T-helper 1 cell treated with Interleukin-12 subunit alpha and Interleukin-12 subunit beta and Interleukin-4 antibody, amounts not matched to agents 30 μg/mL and 1 μg/mL, for 36 hours (primary cell): ENCODE data around the gene HHATL.

ENCODE experiments used
- H3K27ac Mint-ChIP-seq: one replicate; pipeline ENCODE4 v1.8.0; 2021; ENCODE audit warnings: mild to moderate bottlenecking, mixed read lengths
- H3K27me3 Mint-ChIP-seq: one replicate; pipeline ENCODE4 v1.8.0; 2021; ENCODE audit warnings: low read depth, mixed read lengths
- H3K36me3 Mint-ChIP-seq: one replicate; pipeline ENCODE4 v1.8.0; 2021; ENCODE audit warnings: low read depth, mixed read lengths
- H3K4me1 Mint-ChIP-seq: one replicate; pipeline ENCODE4 v1.8.0; 2021; ENCODE audit warnings: low read depth, mixed read lengths
- H3K4me3 Mint-ChIP-seq: one replicate; pipeline ENCODE4 v1.8.0; 2021; ENCODE audit warnings: mild to moderate bottlenecking, moderate library complexity, mixed read lengths
- H3K9me3 Mint-ChIP-seq: one replicate; pipeline ENCODE4 v1.8.0; 2021; ENCODE audit warnings: mixed read lengths

The HHATL gene

GRCh38 chr3:42700366-42701288 lies 2.0 kb downstream of the HHATL start:
- Mint-ChIP-seq H3K27me3 (no peaks in the 10 kb centered on the region), H3K36me3 (no peaks in the 10 kb centered on the region), H3K4me3 (no peak overlapping the region), H3K27ac (no peak overlapping the region), H3K4me1 (peaks cover 2% of the 10 kb centered on the region), H3K9me3 (no peaks in the 10 kb centered on the region)

DNA sequence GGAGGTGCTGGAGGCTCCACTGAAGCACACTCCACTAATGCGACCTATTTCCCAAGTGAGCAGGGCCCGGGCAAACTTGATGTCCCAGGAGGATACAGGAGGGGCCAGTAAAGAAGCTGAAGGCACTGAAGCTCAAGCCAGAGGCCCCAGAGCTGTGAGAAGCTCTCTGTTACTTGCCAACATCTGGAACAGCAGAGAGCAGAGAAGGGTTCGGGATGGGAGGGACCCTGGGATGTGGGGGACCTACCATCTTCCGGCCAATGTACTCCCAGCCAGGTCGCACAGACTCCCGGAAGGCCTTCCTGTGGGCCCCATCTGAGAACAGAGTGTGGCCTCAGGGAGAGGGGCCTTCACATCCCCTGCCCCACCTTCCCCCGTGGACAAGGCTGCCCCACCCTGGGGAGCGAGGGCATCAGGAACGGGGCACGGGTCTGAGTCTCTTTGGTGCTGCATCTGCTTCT lies 3.1 kb downstream of the HHATL start:
- H3K27me3 Mint-ChIP-seq = no peaks in the 10 kb centered on the region
- H3K36me3 Mint-ChIP-seq = no peaks in the 10 kb centered on the region
- peaks cover 2% of the 10 kb centered on the region for H3K4me1 Mint-ChIP-seq
- no peak overlapping the region for H3K27ac Mint-ChIP-seq
- no peaks in the 10 kb centered on the region for H3K9me3 Mint-ChIP-seq
- H3K4me3 Mint-ChIP-seq = no peak overlapping the region

DNA sequence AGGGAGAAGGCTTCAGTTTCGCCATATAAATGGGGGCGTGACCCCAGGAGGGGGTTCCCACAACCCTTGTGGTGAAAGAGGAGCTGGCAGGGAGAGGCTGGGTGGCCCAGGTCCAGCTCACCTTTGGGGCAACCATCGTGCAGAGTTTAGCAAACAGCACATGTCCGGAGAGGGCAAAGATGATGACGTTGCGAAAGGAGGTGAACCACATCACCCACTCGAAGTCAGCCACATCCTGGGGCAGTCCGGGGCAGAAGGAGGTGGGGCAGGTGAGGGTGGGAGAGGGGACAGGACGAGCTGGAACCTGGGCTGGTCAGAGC lies 3.7 kb downstream of the HHATL start:
- Mint-ChIP-seq H3K36me3 (no peaks in the 10 kb centered on the region), H3K27me3 (no peaks in the 10 kb centered on the region), H3K4me3 (no peak overlapping the region), H3K9me3 (no peaks in the 10 kb centered on the region), H3K27ac (no peak overlapping the region), H3K4me1 (peaks cover 2% of the 10 kb centered on the region)

DNA sequence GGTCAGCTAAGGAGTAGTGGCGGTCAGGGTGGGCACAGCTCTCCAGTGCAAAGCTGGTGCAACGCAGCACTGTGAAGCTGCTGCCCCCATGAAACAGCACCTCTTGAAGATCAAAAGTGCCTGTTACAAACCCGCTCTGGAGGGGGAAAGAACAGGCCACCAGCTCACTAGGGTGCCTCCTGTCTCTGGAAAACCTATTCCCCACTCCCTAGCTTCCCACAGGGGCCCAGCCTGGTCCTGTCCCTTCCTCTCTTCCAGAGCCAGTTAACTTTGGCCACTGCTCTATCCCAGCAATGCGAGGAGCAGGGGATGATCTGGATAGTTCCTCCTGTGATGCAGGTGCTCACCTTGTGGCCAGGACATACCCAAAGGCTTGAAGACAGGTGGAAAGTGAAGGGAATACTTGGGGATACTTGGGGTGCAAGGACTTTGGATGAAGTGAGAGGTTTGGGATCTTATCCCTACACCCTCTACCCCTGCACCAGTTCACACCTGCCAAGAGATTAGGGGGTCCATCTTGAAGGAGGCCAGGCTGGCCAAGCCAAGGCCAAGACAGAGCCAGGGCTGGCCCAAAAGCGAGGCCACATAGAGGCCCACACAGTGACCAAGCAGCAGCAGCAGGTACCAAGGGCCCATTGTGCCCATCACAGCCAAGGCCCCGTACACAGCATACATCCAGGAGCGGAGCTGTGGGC lies 4.2 kb downstream of the HHATL start:
- H3K4me1 Mint-ChIP-seq = peaks cover 2% of the 10 kb centered on the region

GRCh38 chr3:42697289-42698051 lies 5.1 kb downstream of the HHATL start:
- no peak overlapping the region for H3K27ac Mint-ChIP-seq
- H3K27me3 Mint-ChIP-seq = no peaks in the 10 kb centered on the region
- no peaks in the 10 kb centered on the region for H3K36me3 Mint-ChIP-seq
- peaks cover 2% of the 10 kb centered on the region for H3K4me1 Mint-ChIP-seq
- H3K4me3 Mint-ChIP-seq = no peak overlapping the region
- H3K9me3 Mint-ChIP-seq = no peaks in the 10 kb centered on the region

More for the DNA sequence above, 4.2 kb downstream of the HHATL start:
- Mint-ChIP-seq H3K9me3 (no peaks in the 10 kb centered on the region), H3K36me3 (no peaks in the 10 kb centered on the region), H3K4me3 (no peak overlapping the region), H3K27ac (no peak overlapping the region), H3K27me3 (no peaks in the 10 kb centered on the region)

DNA sequence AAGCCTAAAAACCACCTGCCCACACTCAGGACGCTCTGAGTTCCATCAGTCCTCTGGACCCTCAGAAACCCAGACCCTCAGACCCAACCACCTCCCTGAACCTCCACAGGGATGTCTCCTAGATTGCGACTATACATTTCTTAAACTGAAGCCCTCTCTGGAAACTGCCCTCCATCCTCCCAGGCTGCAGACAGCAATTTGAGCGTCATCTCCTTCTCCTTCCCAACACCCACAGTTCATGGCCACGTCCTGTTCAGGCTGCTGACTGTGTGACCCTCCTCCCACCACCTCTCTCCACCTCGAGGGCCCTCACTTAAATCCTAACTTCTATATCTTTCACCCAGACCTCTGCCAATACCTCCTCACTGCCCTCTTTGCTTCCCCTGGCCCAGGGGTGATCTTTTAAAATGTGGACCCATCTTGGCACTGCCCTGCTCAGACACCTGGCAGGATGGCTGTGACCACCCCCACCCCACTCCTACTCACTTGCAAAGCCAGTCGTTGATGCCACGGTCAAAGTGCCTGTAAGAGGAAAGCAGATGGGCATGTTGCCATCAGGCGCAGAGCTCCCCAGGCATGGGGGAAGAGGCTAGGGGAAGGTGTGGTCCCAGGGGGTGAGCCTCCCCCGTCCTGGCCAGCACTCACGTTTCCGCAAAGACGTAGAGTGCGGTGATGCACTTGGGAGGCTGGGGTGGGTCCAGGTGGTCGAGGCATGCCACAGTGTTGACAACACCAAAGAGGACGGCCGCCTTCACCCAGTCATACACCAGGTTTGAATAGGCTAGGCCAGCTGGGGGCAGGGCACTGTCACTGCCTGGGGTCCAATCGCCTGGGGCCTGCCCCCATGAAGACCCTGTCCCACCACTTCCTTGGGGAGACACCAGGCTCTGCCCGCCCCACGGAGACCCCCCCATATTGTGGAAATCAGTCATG lies 6.0 kb downstream of the HHATL start:
- Mint-ChIP-seq H3K4me3 (no peak overlapping the region), H3K27ac (no peak overlapping the region), H3K27me3 (no peaks in the 10 kb centered on the region), H3K36me3 (no peaks in the 10 kb centered on the region), H3K9me3 (no peaks in the 10 kb centered on the region), H3K4me1 (peaks cover 2% of the 10 kb centered on the region)

GRCh38 chr3:42694366-42694765 lies 8.2 kb downstream of the HHATL start:
- H3K36me3 Mint-ChIP-seq = no peaks in the 10 kb centered on the region
- peaks cover 5% of the 10 kb centered on the region for H3K27me3 Mint-ChIP-seq
- H3K27ac Mint-ChIP-seq = no peak overlapping the region
- H3K9me3 Mint-ChIP-seq = no peaks in the 10 kb centered on the region
- H3K4me1 Mint-ChIP-seq = peaks cover 2% of the 10 kb centered on the region
- no peak overlapping the region for H3K4me3 Mint-ChIP-seq

DNA sequence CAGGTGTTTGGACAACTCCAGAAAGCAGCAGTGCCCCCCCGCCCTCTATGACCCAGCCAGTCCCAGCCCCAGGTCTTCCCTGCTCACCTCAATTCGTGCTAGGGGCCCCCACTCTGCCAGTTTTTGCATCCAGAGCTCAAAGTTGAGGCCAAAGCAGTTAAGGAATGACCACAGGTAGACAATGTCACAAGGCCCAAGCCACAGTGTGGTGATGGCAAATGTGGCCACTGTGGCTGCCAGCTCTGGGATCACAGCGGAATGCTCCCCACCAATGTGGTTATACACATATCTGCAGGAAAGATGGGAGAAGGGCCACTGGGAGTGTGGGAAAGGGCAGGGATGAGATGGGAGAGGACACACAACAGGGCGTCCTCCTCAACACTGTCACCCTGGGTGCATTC lies 9.1 kb downstream of the HHATL start:
- Mint-ChIP-seq H3K9me3 (no peaks in the 10 kb centered on the region), H3K27me3 (peaks cover 7% of the 10 kb centered on the region), H3K27ac (no peak overlapping the region)

GRCh38 chr3:42692667-42693529 lies 9.7 kb downstream of the HHATL start:
- H3K27me3 Mint-ChIP-seq = peaks cover 7% of the 10 kb centered on the region
- H3K36me3 Mint-ChIP-seq = no peaks in the 10 kb centered on the region
- H3K27ac Mint-ChIP-seq = no peak overlapping the region
- no peaks in the 10 kb centered on the region for H3K4me1 Mint-ChIP-seq
- no peaks in the 10 kb centered on the region for H3K9me3 Mint-ChIP-seq
- H3K4me3 Mint-ChIP-seq = no peak overlapping the region

More for the DNA sequence above, 9.1 kb downstream of the HHATL start:
- no peak overlapping the region for H3K4me3 Mint-ChIP-seq
- no peaks in the 10 kb centered on the region for H3K4me1 Mint-ChIP-seq
- no peaks in the 10 kb centered on the region for H3K36me3 Mint-ChIP-seq

GRCh38 chr3:42691816-42692666 lies 10.6 kb downstream of the HHATL start:
- no peaks in the 10 kb centered on the region for H3K9me3 Mint-ChIP-seq
- H3K4me1 Mint-ChIP-seq = no peaks in the 10 kb centered on the region
- H3K27ac Mint-ChIP-seq = no peak overlapping the region
- H3K36me3 Mint-ChIP-seq = no peaks in the 10 kb centered on the region
- peaks cover 10% of the 10 kb centered on the region for H3K27me3 Mint-ChIP-seq
- no peak overlapping the region for H3K4me3 Mint-ChIP-seq

- Mint-ChIP-seq H3K27ac (no peak overlapping the region), H3K9me3 (no peaks in the 10 kb centered on the region), H3K27me3 (peaks cover 15% of the 10 kb centered on the region), H3K4me1 (no peaks in the 10 kb centered on the region), H3K4me3 (no peak overlapping the region), H3K36me3 (no peaks in the 10 kb centered on the region)
Observed at GRCh38 chr3:42690766-42691680, 11.6 kb downstream of the HHATL start.

GRCh38 chr3:42690191-42690590 lies 12.4 kb downstream of the HHATL start:
- H3K27me3 Mint-ChIP-seq = peaks cover 19% of the 10 kb centered on the region
- peaks cover 2% of the 10 kb centered on the region for H3K4me1 Mint-ChIP-seq
- H3K4me3 Mint-ChIP-seq = no peak overlapping the region
- no peaks in the 10 kb centered on the region for H3K36me3 Mint-ChIP-seq
- no peak overlapping the region for H3K27ac Mint-ChIP-seq
- H3K9me3 Mint-ChIP-seq = no peaks in the 10 kb centered on the region
